Stimulated activated CD8-positive, alpha-beta memory T cell treated with anti-CD3 and anti-CD28 coated beads, Interleukin-12 subunit alpha, Interleukin-12 subunit beta, amount 100 ng/mL, for 24 hours (primary cell): ENCODE results near the gene DOCK7.

Experiments used
- DNase-seq: peaks from one replicate; pipeline ENCODE4 v3.0.0-alpha.2; 2020; ENCODE audit errors: extremely low read depth

Gene DOCK7

GRCh38 chr1:62417351-62417999 is 270.7 kb downstream of the DOCK7 start:
- no peak for DNase-seq

GRCh38 chr1:62415687-62416086 is 272.5 kb downstream of the DOCK7 start:
- DNase-seq, result no peak

- DNase-seq, result no peak
These were observed 280.7 kb downstream of the DOCK7 start for GRCh38 chr1:62407398-62408009.

GRCh38 chr1:62406576-62406975 is 281.6 kb downstream of the DOCK7 start:
- DNase-seq, result no peak

GRCh38 chr1:62405247-62405646 is 282.9 kb downstream of the DOCK7 start:
- DNase-seq, result no peak
